Measurements from ENCODE around the gene AGBL5. TPM values are rescaled to one million over a fixed set of nuclear protein-coding genes. Genes with fewer than 3 reads are reported as not detected.

Gene AGBL5
- total and polyA plus RNA-seq, 2 donors (not counting 1 experiment from before 2014, with no cell fraction given) = 19.8 to 20.9 TPM

GRCh38 chr2:27102329-27102728, 50.9 kb downstream of the AGBL5 start:
- Histone ChIP-seq H3K27me3 (ENCODE audit: control insufficient read depth, insufficient read depth, low read length) (peaks cover 4% of the 10 kb centered on the region), H2AFZ (ENCODE audit: low read length) (no peak overlapping the region), H3K27ac (ENCODE audit: insufficient read depth, low read length) (no peak overlapping the region), H3K4me1 (ENCODE audit: control insufficient read depth, extremely low read depth, insufficient read depth, low read length) (no peaks in the 10 kb centered on the region), H3K4me2 (ENCODE audit: extremely low read depth, insufficient read depth, low read length) (no peak overlapping the region), H3K9me3 (ENCODE audit: control insufficient read depth, insufficient read depth, low read depth, low read length) (no peaks in the 10 kb centered on the region), H3K9ac (ENCODE audit: insufficient read depth, low read length) (no peak overlapping the region), H3K36me3 (ENCODE audit: control insufficient read depth, insufficient read depth, low read length) (no peaks in the 10 kb centered on the region), H3K79me2 (ENCODE audit: control insufficient read depth, insufficient read depth, low read length) (no peaks in the 10 kb centered on the region), H3K4me3 (replicated peaks in 1 of 4; ENCODE audit: control extremely low read depth in 1 of 4, insufficient read depth in 1 of 4, low read depth in 3 of 4, low read length in 4 of 4) (no peak overlapping the region), H4K20me1 (ENCODE audit: control insufficient read depth, extremely low read depth, insufficient read depth, low read length) (no peaks in the 10 kb centered on the region)
- DNase-seq (ENCODE audit: low read depth in 2 of 2) = no peak
- TF ChIP-seq EZH2 (IDR thresholded peaks at IDR 0.05; ENCODE audit: low read length, missing control alignments) = no peak
- no peak for TF ChIP-seq CTCF (conservative IDR thresholded peaks at IDR 0.05 in 1 of 2, IDR thresholded peaks at IDR 0.05 in 1 of 2; ENCODE audit: low read depth in 1 of 2, low read length in 2 of 2)

GRCh38 chr2:27105981-27106380, 54.5 kb downstream of the AGBL5 start:
- Histone ChIP-seq H3K9ac (ENCODE audit: insufficient read depth, low read length) (no peak overlapping the region), H3K27ac (ENCODE audit: insufficient read depth, low read length) (no peak overlapping the region), H3K79me2 (ENCODE audit: control insufficient read depth, insufficient read depth, low read length) (no peaks in the 10 kb centered on the region), H4K20me1 (ENCODE audit: control insufficient read depth, extremely low read depth, insufficient read depth, low read length) (no peaks in the 10 kb centered on the region), H3K4me2 (ENCODE audit: extremely low read depth, insufficient read depth, low read length) (no peak overlapping the region), H2AFZ (ENCODE audit: low read length) (no peak overlapping the region), H3K36me3 (ENCODE audit: control insufficient read depth, insufficient read depth, low read length) (no peaks in the 10 kb centered on the region), H3K9me3 (ENCODE audit: control insufficient read depth, insufficient read depth, low read depth, low read length) (no peaks in the 10 kb centered on the region), H3K4me3 (replicated peaks in 1 of 4; ENCODE audit: control extremely low read depth in 1 of 4, insufficient read depth in 1 of 4, low read depth in 3 of 4, low read length in 4 of 4) (no peak overlapping the region), H3K27me3 (ENCODE audit: control insufficient read depth, insufficient read depth, low read length) (peaks cover 4% of the 10 kb centered on the region), H3K4me1 (ENCODE audit: control insufficient read depth, extremely low read depth, insufficient read depth, low read length) (no peaks in the 10 kb centered on the region)
- TF ChIP-seq EZH2 (IDR thresholded peaks at IDR 0.05; ENCODE audit: low read length, missing control alignments) (no peak), CTCF (conservative IDR thresholded peaks at IDR 0.05 in 1 of 2, IDR thresholded peaks at IDR 0.05 in 1 of 2; ENCODE audit: low read depth in 1 of 2, low read length in 2 of 2) (no peak)
- no peak for DNase-seq (ENCODE audit: low read depth in 2 of 2)

- H2AFZ ChIP-seq (ENCODE audit: low read length) = no peak overlapping the region
- no peaks in the 10 kb centered on the region for H4K20me1 ChIP-seq (ENCODE audit: control insufficient read depth, extremely low read depth, insufficient read depth, low read length)
- no peaks in the 10 kb centered on the region for H3K36me3 ChIP-seq (ENCODE audit: control insufficient read depth, insufficient read depth, low read length)
- peaks cover 4% of the 10 kb centered on the region for H3K27me3 ChIP-seq (ENCODE audit: control insufficient read depth, insufficient read depth, low read length)
- no peaks in the 10 kb centered on the region for H3K9me3 ChIP-seq (ENCODE audit: control insufficient read depth, insufficient read depth, low read depth, low read length)
- H3K79me2 ChIP-seq (ENCODE audit: control insufficient read depth, insufficient read depth, low read length) = no peaks in the 10 kb centered on the region
- H3K27ac ChIP-seq (ENCODE audit: insufficient read depth, low read length) = no peak overlapping the region
- no peak overlapping the region for H3K4me2 ChIP-seq (ENCODE audit: extremely low read depth, insufficient read depth, low read length)
- no peak overlapping the region for H3K9ac ChIP-seq (ENCODE audit: insufficient read depth, low read length)
- H3K4me1 ChIP-seq (ENCODE audit: control insufficient read depth, extremely low read depth, insufficient read depth, low read length) = no peaks in the 10 kb centered on the region
- no peak overlapping the region for H3K4me3 ChIP-seq (replicated peaks in 1 of 4; ENCODE audit: control extremely low read depth in 1 of 4, insufficient read depth in 1 of 4, low read depth in 3 of 4, low read length in 4 of 4)
- DNase-seq (ENCODE audit: low read depth in 2 of 2) = no peak
- no peak for TF ChIP-seq CTCF (conservative IDR thresholded peaks at IDR 0.05 in 1 of 2, IDR thresholded peaks at IDR 0.05 in 1 of 2; ENCODE audit: low read depth in 1 of 2, low read length in 2 of 2)
- no peak for TF ChIP-seq EZH2 (IDR thresholded peaks at IDR 0.05; ENCODE audit: low read length, missing control alignments)
Observed at GRCh38 chr2:27108221-27108620, 56.8 kb downstream of the AGBL5 start.

All from fibroblast of lung (primary cell).